Forelimb muscle (tissue), 1 donor: ENCODE data around the gene ZNF536. TPM values are rescaled to one million over a fixed set of nuclear protein-coding genes. Genes with fewer than 3 reads are reported as not detected.

Source experiments
- DNase-seq: peaks from one replicate; pipeline ENCODE4 v3.0.0-alpha.2; 2013; ENCODE audit warnings: low read depth
- polyA plus RNA-seq: library from polyadenylated mRNA; unstranded; fragments of 120-200 nt; gene quantifications from one replicate; pipeline ENCODE4 v1.2.1, GENCODE V29; 2013; ENCODE audit not compliant: insufficient read length

Gene ZNF536
- polyA plus RNA-seq, 1 donor = 2.3 TPM

- DNase-seq = no peak
Observed at GRCh38 chr19:30562981-30563380, 190.8 kb downstream of the ZNF536 start.

DNA sequence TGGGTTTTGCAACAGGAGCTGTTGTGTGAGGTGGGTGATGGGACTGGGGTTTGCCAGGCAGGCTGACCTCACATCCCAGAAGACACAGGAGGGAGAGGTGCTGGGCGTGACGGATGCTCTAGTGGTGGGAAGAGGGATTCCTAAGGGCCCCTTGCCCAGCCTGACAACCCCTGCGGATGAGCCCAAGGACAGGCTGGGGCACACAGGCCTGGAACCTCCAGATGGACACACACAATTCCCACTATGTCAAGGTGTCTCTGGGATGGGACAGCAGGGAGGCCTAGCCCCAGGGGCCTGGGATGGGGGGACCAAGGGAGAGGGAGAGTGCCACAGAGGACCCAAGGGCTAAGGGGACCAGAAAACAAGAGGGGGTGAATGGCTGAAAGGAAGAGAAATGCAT lies 191.5 kb downstream of the ZNF536 start:
- DNase-seq = no peak

DNA sequence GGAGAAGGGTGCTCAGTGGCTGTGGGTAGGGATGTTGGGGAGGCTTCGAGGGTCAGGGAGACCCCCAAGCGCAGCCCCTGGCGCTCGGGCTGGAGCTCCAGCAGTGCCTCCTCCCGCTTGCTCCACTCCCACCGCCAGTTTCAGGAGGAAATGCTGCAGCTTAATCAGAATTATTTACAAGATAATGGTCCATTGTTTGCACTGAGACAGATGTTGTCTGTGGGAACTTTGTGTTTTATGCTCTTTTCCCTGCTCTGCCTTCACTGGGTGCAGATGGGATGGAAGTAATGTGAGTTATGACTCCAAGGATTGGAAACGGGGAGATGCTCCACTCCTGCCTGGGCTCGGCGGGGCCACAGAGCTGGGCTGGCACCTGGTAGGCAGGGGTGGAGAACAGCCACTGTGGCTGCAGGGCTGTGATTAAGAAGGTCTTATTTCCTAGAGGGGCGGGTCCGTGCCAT lies 192.4 kb downstream of the ZNF536 start:
- DNase-seq = no peak

GRCh38 chr19:30565636-30566035 lies 193.5 kb downstream of the ZNF536 start:
- DNase-seq = no peak

DNA sequence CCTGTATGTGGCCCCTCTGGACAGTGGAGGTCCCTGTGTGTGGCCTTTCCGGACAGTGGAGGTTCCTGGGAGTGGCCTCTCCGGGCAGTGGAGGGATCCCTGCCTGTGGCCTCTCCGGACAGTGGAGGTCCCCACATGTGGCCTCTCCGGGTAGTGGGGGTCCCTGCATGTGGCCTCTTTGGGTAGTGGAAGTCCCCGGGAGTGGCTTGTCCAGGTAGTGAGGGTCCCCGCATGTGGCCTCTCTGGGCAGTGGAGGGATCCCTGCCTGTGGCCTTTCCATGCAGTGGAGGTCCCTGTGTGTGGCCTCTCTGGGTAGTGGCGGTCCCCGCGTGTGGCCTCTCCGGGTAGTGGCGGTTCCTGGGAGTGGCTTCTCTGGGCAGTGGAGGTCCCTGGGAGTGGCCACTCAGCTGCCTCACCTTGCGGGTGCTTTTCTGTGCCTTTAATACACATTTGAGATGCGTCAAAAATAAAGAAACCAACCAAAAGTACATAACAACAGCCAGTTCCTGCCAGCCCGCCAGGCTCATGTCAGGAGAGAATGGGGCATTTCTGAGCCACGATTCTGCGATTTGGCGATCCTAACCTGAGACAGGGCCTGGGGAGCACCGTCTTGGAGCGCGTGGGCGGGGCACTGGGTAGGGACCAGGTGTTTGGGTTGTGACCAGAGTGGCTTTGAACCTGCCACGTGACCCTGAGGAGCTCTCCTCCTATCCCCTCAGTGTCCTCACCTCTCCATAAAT lies 194.7 kb downstream of the ZNF536 start:
- no peak for DNase-seq

- no peak for DNase-seq
Observed at GRCh38 chr19:30567536-30568232, 195.5 kb downstream of the ZNF536 start.

DNA sequence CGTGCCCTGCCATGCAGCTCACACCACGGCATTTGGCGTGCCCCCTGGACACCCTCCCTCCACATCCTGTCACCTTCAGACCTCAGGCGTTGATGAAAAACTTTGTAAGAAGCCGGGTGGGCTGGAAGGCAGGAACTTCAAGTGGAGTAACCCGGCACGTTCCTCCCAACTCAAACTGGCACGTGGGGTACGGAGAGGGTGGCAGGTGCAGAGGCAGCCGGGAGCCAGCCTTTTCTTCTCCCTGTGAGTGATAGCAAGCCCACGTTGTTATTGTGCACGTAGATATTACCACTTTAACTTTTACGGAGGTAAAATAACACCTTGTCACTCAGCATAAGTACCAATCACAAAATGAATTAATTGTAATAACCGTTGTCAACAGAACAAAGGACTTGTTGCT lies 198.0 kb downstream of the ZNF536 start:
- DNase-seq = no peak

- no peak for DNase-seq
Observed at GRCh38 chr19:30577551-30578105, 205.4 kb downstream of the ZNF536 start.

DNA sequence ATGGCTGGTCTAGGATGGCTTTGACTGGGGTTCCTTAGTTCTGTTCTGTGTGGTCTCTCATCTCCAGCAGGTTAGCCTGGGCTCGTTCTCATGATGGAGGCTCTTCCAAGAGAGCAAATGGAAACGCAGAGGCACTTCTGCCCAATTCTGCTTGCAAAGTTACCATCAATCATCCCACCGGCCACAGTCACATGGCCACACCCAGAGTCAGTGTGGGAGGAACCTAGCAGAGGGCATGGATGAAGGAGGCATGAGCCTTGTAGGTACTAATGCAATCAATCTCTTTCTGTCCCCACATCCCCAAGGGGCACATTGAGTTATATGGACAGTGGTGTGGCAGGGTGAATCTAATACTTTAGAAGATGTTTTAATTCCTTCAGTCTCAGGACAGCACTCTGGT lies 207.2 kb downstream of the ZNF536 start:
- DNase-seq = no peak

DNA sequence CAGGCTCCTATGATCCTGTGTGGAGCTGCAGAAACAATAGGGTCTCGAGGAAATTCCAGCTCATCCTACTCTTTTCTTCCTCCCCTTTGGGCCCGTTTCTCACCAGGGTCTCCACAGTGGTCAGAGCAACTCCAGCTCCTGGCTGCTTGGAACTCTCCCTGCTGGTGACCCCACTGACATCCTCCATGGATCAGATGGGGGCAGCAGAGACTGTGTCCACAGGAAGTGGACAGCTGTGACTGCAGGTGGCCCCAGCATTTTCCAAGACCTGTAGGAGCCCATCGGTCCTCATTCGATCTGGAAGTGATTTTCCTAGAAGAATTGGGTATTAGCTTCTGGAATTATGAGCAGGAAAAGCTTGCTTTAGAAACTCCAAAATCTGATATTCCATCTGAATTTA lies 208.5 kb downstream of the ZNF536 start:
- DNase-seq = no peak

- DNase-seq = no peak
Observed at GRCh38 chr19:30584090-30584489, 211.9 kb downstream of the ZNF536 start.

DNA sequence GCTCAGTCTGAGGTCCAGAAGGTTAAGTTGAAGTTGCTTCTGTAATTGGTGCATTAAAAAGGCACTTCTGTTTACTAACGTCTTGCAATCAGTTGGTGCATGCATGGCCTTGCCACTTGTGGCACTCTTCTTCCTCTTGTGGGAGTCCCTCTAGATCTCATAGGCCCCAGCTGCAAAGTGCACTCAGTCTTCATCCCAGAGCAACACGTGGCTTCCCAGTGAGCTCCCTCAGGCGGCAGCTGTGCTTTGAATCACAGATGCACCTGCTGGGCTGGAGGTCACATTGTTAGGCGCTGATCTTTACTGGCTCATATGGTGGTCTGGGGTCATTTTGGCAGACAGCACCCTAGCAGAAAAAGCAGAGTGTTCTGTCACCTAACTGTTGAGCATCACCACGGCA lies 215.7 kb downstream of the ZNF536 start:
- DNase-seq = no peak

DNA sequence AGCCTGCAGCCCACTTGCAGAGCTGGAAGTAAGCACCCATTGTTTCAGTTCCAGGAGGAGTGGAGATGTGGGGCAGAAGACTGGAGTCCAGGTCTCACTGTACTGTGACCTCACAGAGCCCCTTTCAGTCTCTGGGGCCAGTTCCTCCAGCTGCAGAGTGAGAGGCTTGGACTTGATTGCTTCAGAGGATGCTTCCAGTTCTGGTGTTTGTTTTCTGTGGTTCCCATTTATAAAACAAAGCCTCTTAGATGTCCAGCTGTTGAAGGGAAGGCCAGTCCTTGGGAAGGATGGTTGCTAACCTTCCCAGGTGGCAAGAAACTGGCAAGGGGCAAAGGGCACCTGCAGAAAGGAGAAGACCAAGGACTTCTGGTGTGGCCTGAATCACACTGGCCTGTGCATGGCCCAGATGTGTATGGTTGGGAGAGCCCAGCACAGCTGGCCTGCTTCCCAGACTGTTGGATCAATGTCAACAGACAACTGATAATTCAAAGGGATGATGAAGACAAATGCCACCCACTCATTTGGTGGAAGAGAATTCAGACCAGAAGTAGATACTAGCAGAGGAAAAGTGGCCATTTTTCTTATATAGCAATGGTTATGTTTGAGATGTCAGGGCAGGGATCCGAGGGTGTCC lies 218.5 kb downstream of the ZNF536 start:
- DNase-seq = no peak

- DNase-seq = no peak
Observed at GRCh38 chr19:30593356-30593755, 221.2 kb downstream of the ZNF536 start.

- no peak for DNase-seq
Observed at GRCh38 chr19:30593975-30594745, 222.0 kb downstream of the ZNF536 start.

DNA sequence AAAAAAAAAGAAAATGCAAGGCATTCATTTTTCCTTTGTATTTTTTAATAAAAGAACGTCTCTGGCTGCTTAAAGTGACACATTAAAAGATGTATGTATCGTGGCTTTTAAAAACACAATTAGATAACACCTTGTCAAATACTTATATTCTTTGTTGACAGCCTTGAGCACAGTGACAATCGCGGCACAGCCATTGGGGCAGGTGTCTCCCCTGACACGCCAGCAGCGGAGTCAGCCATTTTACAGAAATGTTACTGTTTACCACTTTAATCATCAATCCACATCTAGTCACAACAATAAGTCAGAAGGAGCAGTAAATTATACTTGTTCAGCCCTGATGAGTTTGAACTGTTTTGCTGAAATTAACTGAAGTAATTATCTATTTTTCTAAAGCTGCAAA lies 224.1 kb downstream of the ZNF536 start:
- DNase-seq = no peak

DNA sequence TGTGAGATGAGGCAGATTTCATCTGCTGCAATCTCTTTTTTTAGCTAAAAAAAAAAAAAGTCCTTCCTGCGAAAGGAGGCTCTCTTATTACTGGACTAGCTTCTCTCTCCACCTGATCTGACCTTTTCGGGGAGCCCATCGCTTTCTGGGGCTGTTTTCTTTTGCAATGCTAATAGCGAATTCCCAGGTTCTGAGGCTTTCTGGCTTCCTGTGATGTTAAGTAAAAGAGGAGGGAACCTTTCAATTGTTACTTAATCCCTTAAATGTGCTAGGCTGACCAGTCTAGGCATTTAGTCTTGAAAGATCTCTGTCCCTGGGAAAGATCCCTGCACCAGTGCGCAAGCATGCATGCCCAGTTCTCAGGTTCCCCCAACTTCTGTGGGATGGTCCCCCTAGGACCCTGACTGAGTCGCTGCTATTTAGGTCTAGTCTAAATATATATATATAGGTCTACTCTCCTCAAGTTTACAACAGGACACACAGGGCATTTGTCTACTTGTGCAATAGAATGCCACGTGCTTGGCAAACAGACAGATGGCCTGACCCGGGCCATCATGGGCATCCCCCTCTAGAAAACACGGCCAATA lies 224.7 kb downstream of the ZNF536 start:
- no peak for DNase-seq

GRCh38 chr19:30598688-30599087 lies 226.5 kb downstream of the ZNF536 start:
- no peak for DNase-seq

DNA sequence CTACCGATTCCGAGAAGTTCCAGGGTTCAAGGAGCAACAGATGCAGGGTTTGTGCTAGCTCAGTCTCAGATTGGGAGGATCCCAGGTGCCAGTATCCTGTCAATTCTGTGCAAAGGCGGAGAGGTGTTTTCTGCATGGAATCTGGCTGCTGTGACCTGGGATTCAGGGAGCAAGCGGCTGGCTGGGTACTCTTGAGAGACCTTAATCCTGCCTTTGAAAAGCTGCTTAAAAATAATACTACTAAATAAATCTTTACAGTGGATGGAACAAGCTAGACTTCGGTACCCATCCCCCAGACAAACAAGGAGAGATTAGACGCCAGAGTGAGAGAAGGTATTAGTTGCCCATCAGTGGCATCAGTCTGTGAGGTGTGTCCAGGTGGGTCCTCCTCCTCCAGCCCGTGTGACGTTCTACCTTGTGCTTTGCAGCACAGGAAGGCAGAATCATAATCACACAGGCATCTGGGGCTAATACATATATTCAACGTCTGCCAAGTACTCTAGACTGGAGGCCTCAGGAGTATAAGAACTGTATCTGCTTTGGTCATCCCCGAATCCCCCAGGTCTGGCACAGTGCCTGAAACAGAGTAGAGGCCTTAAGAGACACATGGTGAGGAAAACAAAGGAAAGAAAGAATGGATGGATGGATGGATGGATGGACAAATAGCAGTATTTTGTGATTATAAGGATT lies 230.6 kb downstream of the ZNF536 start:
- no peak for DNase-seq

DNA sequence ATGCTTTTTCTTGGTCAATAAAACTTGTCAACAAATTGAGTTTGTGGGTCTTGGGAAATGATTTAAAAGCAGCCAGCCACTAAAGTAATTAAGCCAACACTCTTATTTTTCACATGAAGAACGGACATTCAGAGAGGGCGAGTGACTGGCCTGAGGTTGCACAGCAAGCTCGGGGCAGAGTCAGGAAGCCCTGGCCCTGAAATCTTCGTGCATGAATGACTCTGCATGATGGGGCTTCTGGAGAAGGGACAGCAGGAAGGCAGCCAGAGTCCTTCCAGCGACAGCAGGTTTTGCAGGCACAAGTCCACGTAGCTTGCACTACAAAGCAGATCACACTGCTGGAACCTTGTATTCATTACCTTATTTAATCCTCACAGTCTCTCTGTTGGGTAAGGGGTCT lies 232.5 kb downstream of the ZNF536 start:
- DNase-seq = no peak

DNA sequence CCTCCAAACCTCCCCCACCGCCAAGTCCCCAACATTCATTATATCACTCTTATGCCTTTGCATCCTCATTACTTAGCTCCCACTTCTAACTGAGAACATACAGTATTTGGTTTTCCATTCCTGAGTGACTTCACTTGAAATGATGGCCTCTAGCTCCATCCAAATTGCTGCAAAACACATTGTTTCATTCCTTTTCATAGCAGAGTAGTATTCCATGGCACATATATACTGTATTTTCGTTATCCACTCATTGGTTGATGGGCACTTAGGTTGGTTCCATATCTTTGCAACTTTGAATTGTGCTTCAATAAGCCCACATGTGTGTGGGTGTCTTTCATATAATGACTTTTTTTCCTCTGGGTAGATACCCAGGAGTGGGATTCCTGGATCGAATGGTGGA lies 233.1 kb downstream of the ZNF536 start:
- DNase-seq = no peak
